Measurements from ENCODE around the gene GADD45G.

DNA sequence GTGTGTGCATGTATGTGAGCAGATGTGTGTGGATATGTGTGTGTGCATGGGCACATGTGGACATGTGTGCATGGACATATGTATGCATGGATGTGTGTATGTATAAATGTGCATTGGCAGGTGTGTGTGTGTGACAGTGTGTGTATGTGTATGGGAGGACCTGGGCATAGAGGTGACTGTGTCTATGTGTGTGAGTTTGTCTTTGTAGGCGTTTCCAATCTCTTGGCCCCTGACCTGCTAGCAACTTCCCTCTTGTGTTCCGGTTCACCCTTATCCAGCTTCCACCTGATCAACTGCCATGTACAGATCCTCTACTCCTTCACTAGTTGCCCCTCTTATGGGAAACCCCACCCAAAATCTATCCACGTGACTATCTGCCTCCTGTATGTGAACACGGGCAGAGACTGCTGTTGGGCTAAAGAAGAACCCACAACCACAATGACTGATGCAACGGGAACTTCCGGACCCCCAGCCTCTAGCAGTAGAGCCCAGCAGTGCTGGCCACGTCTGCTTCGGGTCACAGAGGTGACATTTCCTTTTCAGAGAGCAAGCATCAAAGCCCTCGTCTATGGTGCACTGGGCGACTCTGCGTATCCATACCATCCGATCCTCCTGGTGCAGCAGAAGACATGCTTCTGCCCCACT is 24.9 kb upstream of the GADD45G start:
- TF ChIP-seq TAF1 (IDR thresholded peaks at IDR 0.05; ENCODE audit: low read depth) (no peak), RAD21 (IDR thresholded peaks at IDR 0.05; ENCODE audit: low read depth) (no peak), EP300 (IDR thresholded peaks at IDR 0.05; ENCODE audit: borderline replicate concordance) (no peak), FOXM1 (IDR thresholded peaks at IDR 0.05; ENCODE audit: borderline replicate concordance, low read depth) (no peak), YY1 (IDR thresholded peaks at IDR 0.05; ENCODE audit: low read depth) (no peak), ZBTB7A (IDR thresholded peaks at IDR 0.05; ENCODE audit: low read depth) (no peak), TCF12 (IDR thresholded peaks at IDR 0.05; ENCODE audit: low read depth) (no peak), CEBPB (IDR thresholded peaks at IDR 0.05) (no peak)
- TF ChIP-seq, protein P1, sequence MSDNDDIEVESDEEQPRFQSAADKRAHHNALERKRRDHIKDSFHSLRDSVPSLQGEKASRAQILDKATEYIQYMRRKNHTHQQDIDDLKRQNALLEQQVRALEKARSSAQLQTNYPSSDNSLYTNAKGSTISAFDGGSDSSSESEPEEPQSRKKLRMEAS (IDR thresholded peaks at IDR 0.05), result no peak
- TF ChIP-seq, protein P2, sequence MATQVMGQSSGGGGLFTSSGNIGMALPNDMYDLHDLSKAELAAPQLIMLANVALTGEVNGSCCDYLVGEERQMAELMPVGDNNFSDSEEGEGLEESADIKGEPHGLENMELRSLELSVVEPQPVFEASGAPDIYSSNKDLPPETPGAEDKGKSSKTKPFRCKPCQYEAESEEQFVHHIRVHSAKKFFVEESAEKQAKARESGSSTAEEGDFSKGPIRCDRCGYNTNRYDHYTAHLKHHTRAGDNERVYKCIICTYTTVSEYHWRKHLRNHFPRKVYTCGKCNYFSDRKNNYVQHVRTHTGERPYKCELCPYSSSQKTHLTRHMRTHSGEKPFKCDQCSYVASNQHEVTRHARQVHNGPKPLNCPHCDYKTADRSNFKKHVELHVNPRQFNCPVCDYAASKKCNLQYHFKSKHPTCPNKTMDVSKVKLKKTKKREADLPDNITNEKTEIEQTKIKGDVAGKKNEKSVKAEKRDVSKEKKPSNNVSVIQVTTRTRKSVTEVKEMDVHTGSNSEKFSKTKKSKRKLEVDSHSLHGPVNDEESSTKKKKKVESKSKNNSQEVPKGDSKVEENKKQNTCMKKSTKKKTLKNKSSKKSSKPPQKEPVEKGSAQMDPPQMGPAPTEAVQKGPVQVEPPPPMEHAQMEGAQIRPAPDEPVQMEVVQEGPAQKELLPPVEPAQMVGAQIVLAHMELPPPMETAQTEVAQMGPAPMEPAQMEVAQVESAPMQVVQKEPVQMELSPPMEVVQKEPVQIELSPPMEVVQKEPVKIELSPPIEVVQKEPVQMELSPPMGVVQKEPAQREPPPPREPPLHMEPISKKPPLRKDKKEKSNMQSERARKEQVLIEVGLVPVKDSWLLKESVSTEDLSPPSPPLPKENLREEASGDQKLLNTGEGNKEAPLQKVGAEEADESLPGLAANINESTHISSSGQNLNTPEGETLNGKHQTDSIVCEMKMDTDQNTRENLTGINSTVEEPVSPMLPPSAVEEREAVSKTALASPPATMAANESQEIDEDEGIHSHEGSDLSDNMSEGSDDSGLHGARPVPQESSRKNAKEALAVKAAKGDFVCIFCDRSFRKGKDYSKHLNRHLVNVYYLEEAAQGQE (IDR thresholded peaks at IDR 0.05; ENCODE audit: low read depth), result no peak

Measured in Ishikawa (cell line).